Subcutaneous abdominal adipose tissue (tissue), 5 donors: Measurements from ENCODE around the gene SLX4IP.

ENCODE experiments used
- H3K27ac ChIP-seq: one replicate; pipeline ENCODE4 v1.7.0; 2013; ENCODE audit warnings: low read depth, mild to moderate bottlenecking, inconsistent platforms, low read length, moderate library complexity
- H3K27me3 ChIP-seq, 5 donors: one replicate each; pipeline ENCODE4 v1.7.0; 2013; ENCODE audit warnings: low read length in 5 of 5, inconsistent platforms in 1 of 5; ENCODE audit not compliant: control insufficient read depth in 5 of 5, insufficient read depth in 4 of 5
- H3K36me3 ChIP-seq, 5 donors: one replicate each; pipeline ENCODE4 v1.7.0; 2013; ENCODE audit warnings: low read length in 5 of 5; ENCODE audit not compliant: control insufficient read depth in 5 of 5, insufficient read depth in 5 of 5
- H3K4me1 ChIP-seq, 5 donors: one replicate each; pipeline ENCODE4 v1.7.0; 2013; ENCODE audit warnings: low read length in 5 of 5, mild to moderate bottlenecking in 3 of 5, moderate library complexity in 1 of 5; ENCODE audit not compliant: control insufficient read depth in 5 of 5, insufficient read depth in 5 of 5
- H3K4me3 ChIP-seq, 5 donors: one replicate each; pipeline ENCODE4 v1.7.0; 2013; ENCODE audit warnings: low read length in 5 of 5, low read depth in 1 of 5
- H3K9ac ChIP-seq, 5 donors: one replicate each; pipeline ENCODE4 v1.7.0; 2013; ENCODE audit warnings: low read length in 5 of 5, mild to moderate bottlenecking in 4 of 5, moderate library complexity in 3 of 5
- H3K9me3 ChIP-seq, 5 donors: one replicate each; pipeline ENCODE4 v1.7.0; 2013; ENCODE audit warnings: low read length in 5 of 5; ENCODE audit not compliant: control insufficient read depth in 5 of 5
- donor health status: healthy.
- donor health status: healthy.
- donor health status: healthy.
- donor health status: healthy.
- donor health status: healthy.

SLX4IP gene

DNA sequence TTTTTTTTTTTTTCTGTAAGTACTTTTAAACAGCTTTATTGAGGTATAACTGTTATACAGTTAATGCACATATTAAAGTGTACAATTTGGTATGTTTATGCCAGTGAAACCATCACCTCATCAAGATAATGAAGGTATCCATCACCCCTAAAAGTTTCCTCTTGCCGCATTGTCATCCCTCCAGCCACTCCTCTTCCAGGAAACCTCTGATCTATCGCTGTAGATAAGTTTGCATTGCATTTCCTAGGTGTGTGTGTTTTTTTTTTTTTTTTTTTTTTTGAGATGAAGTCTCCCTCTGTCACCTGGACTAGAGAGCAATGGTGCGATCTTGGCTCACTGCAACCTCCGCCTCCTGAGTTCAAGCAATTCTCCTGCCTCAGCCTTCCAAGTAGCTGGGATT lies 3.1 kb downstream of the SLX4IP start:
- H3K9me3 ChIP-seq: no peaks in the 10 kb centered on the region
- H3K4me1 ChIP-seq: peaks cover 0 to 14% (median 13%) of the 10 kb centered on the region in 5 donors
- H3K27me3 ChIP-seq: no peaks in the 10 kb centered on the region
- no peaks in the 10 kb centered on the region for H3K36me3 ChIP-seq
- H3K9ac ChIP-seq: no peak overlapping the region
- no peak overlapping the region for H3K4me3 ChIP-seq
- no peak overlapping the region for H3K27ac ChIP-seq

- Histone ChIP-seq H3K27ac (no peak overlapping the region), H3K9ac (no peak overlapping the region), H3K4me1 (peaks cover 0 to 4% (median 0%) of the 10 kb centered on the region in 5 donors), H3K9me3 (no peaks in the 10 kb centered on the region), H3K4me3 (no peak overlapping the region), H3K27me3 (no peaks in the 10 kb centered on the region), H3K36me3 (no peaks in the 10 kb centered on the region)
Measured at GRCh38 chr20:10443936-10444335, 8.8 kb downstream of the SLX4IP start.

DNA sequence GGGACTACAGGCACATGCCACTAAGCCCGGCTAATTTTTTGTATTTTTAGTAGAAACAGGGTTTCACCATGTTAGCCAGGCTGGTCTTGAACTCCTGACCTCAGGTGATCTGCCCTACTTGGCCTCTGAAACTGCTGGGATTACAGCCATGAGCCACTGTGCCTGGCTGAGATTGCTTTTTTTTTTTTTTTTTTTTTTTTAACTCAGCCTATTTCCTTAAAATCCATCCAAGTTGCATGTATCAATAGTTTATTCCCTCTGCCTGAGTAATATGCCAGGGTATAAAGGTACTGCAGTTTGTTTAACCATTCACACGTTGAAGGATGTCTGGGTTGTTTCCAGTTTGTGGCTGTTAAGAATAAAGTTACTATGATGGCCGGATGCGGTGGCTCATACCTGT lies 10.7 kb downstream of the SLX4IP start:
- Histone ChIP-seq H3K36me3 (no peaks in the 10 kb centered on the region), H3K9ac (no peak overlapping the region), H3K4me3 (no peak overlapping the region), H3K27me3 (no peaks in the 10 kb centered on the region), H3K4me1 (peaks cover 0 to 4% (median 0%) of the 10 kb centered on the region in 5 donors), H3K9me3 (no peaks in the 10 kb centered on the region), H3K27ac (no peak overlapping the region)

DNA sequence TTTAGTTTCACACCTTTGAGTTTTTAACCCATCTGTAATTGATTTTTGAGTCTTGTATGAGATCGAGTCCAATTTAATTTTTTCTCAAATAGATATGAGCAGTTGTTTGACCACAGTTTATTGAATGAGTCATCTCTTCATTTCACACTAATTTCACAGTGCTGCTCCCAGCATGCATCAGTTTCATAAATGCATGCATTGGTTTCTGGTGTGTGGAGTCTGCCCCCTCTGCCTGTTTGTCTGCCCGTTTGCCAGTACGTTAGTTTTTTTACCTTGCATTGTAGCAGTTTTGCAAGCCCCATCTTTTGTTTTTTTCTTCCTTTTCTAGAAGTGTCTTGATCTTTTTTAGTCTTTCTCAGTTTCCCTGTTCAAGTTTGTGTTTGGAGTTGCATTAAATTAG lies 11.9 kb downstream of the SLX4IP start:
- H3K27ac ChIP-seq: no peak overlapping the region
- no peak overlapping the region for H3K4me3 ChIP-seq
- H3K36me3 ChIP-seq: no peaks in the 10 kb centered on the region
- no peaks in the 10 kb centered on the region for H3K27me3 ChIP-seq
- no peaks in the 10 kb centered on the region for H3K9me3 ChIP-seq
- peaks cover 0 to 4% (median 0%) of the 10 kb centered on the region in 5 donors for H3K4me1 ChIP-seq
- no peak overlapping the region for H3K9ac ChIP-seq

GRCh38 chr20:10448270-10449156 lies 13.4 kb downstream of the SLX4IP start:
- H3K4me3 ChIP-seq: no peak overlapping the region
- H3K9ac ChIP-seq: no peak overlapping the region
- H3K9me3 ChIP-seq: no peaks in the 10 kb centered on the region
- no peak overlapping the region for H3K27ac ChIP-seq
- no peaks in the 10 kb centered on the region for H3K36me3 ChIP-seq
- H3K27me3 ChIP-seq: no peaks in the 10 kb centered on the region
- H3K4me1 ChIP-seq: peaks cover 0 to 4% (median 0%) of the 10 kb centered on the region in 5 donors

DNA sequence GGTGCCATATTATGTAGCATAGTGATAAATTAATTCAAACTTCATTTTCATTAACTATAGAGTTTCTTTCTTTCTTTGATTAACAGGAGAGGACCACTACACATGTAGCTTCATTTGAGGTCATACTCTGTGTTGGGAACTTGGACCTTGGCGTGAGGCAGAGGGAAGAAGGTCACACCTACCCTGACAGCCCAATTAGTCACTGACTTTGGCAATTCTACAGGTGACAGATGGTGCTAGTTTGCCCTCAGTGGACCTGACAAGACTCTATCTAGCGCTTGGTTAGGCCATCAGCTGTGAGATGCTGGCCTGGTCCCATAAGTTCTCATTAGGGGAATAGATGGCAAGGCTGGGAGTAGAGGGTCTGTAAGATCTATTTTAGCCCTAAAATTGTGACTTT lies 14.2 kb downstream of the SLX4IP start:
- Histone ChIP-seq H3K27me3 (no peaks in the 10 kb centered on the region), H3K4me1 (peaks cover 0 to 4% (median 0%) of the 10 kb centered on the region in 5 donors), H3K9ac (no peak overlapping the region), H3K27ac (no peak overlapping the region), H3K36me3 (no peaks in the 10 kb centered on the region), H3K4me3 (no peak overlapping the region), H3K9me3 (no peaks in the 10 kb centered on the region)

GRCh38 chr20:10453241-10453640 lies 18.1 kb downstream of the SLX4IP start:
- Histone ChIP-seq H3K4me1 (no peaks in the 10 kb centered on the region), H3K27ac (no peak overlapping the region), H3K4me3 (no peak overlapping the region), H3K9ac (no peak overlapping the region), H3K27me3 (no peaks in the 10 kb centered on the region), H3K36me3 (no peaks in the 10 kb centered on the region), H3K9me3 (peaks cover 0 to 5% (median 0%) of the 10 kb centered on the region in 5 donors)

DNA sequence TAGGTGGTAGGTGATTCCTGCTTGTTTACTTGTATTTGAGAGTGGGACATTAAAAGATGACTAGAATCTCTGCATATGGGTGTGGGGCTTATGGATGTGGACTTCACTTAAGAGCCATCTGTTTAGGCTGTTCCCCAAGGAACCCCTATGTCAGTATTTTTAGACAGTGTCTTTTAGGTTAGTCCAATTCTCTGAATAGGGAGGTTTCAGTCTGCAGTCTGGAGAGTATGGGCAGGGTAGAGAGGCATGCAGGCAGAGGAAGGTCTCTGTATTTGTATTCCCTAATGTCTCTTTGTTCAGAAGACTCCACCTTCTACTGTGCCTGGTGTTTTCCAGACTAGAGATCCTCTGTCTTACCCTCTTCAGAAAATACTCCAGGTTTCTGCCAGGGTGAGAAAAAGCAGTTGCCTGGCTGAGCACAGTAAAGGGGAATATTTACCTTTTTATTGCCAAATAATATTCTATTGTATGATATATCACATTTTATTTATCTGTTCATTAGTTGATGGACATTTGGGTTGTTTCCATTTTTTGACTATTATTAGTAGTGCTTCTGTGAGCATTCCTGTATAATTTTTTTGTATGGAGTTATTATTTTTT lies 19.1 kb downstream of the SLX4IP start:
- H3K36me3 ChIP-seq: no peaks in the 10 kb centered on the region
- no peak overlapping the region for H3K27ac ChIP-seq
- no peaks in the 10 kb centered on the region for H3K4me1 ChIP-seq
- H3K4me3 ChIP-seq: no peak overlapping the region
- peaks cover 0 to 5% (median 0%) of the 10 kb centered on the region in 5 donors for H3K9me3 ChIP-seq
- H3K27me3 ChIP-seq: no peaks in the 10 kb centered on the region
- H3K9ac ChIP-seq: no peak overlapping the region

DNA sequence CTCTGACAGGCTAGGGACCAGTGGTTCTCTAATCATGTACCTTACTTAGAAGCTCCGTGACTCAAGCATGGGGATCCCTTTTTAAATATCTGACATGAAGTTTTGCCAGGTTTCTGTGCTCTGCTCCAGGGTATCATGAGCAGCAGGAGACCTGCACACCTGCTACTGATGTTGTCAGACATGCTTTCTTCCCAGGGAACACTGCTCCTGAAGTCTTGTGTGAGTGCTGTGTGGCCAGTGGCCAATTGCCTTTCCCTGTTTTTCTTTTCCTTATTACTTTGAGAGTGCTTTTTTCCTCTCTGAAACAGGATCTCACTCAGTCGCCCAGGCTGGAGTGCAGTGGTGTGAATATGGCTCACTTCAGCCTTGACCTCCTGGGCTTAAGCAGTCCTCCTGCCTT lies 26.4 kb downstream of the SLX4IP start:
- H3K27me3 ChIP-seq: no peaks in the 10 kb centered on the region
- peaks cover 0 to 19% (median 9%) of the 10 kb centered on the region in 5 donors for H3K4me1 ChIP-seq
- peaks cover 0 to 5% (median 0%) of the 10 kb centered on the region in 5 donors for H3K9me3 ChIP-seq
- no peak overlapping the region for H3K9ac ChIP-seq
- no peak overlapping the region for H3K4me3 ChIP-seq
- no peak overlapping the region for H3K27ac ChIP-seq
- H3K36me3 ChIP-seq: no peaks in the 10 kb centered on the region

GRCh38 chr20:10462516-10462915 lies 27.4 kb downstream of the SLX4IP start:
- Histone ChIP-seq H3K27ac (no peak overlapping the region), H3K36me3 (no peaks in the 10 kb centered on the region), H3K9ac (no peak overlapping the region), H3K27me3 (no peaks in the 10 kb centered on the region), H3K4me3 (no peak overlapping the region), H3K9me3 (peaks cover 0 to under 1% (median 0%) of the 10 kb centered on the region in 5 donors), H3K4me1 (peaks cover 0 to 29% (median 19%) of the 10 kb centered on the region in 5 donors)
